UCSD-AML1 (cell line): ENCODE measurements around the gene ZNF45.
"Not testable (repeated sequence)": the region's sequence is repeated elsewhere in the genome, so short reads cannot be mapped to it uniquely, and the experiment has no call there.

Experiments
- DNase-seq: peaks from one replicate; lab custom pipeline; 2025; ENCODE audit not compliant: unreplicated experiment; lab: John Stamatoyannopoulos, UW

The ZNF45 gene

GRCh38 chr19:43934985-43935708, at the start of gene ZNF45:
Gene ZNF45 (minus strand): TSS chr19:43935282. CDS start chr19:43922185, 13,097 bp downstream.
- peak; percentile 88 for DNase-seq

DNA sequence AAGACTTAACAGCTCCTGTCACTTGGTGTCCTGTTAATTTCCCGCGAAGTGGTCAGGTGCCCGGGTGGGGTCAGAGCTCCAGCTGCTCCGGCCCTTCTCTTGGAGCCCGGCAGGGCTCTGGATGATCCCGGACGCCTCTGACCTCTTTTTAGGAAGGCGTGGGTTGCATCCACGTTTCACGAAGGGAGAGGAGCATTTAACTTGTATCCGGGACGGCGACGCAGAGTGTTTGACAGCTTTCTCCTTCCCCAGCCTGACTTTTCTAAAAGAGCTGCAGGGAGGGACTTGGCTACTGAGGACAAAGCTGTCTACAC, 49.6 kb upstream of the ZNF45 start:
- DNase-seq, result peak; percentile 37

DNA sequence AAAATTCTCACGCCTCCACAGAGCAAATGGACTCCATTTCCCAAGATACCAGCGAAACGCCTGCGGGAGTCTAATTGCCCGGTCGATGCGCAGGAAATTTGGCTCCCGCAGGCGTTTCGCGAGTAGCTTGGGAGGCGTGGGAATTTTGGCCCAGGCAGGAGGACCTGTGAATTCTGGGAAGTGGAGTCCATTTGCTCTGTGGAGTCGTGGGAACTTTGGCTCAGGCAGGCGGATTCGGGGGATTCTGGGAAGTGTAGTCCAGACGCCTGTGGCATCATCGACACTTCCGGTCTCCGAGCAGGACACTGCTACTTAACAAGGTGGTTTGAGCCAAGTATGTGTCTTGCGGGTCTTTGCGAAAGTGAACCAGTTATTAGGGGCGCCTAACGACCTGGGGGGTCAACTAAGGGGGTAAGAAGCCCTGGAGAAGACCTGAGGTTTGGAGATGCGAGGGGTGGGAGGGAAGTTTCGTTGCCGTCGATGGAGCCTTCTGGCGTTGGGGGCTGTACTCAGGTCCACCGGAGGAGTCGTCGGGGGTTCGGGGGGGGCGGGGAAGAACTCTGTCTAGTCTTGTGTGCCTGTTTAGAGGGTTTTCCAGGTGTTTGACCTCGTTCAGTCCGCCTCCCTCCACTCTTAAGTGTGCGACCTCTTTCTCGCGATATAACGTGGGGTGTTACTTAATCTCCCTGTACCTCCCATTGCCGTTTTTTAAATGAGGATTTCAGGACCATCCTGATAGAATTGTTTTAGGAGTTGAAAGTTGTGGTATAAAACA, 49.0 kb upstream of the ZNF45 start, which contains the start of gene ZNF155:
TSS of gene ZNF155 (plus strand) at position 277 of the 775 bp plus-strand sequence. CDS start 4,356 bp downstream, outside the sequence.
- DNase-seq, result peak; percentile 91

DNA sequence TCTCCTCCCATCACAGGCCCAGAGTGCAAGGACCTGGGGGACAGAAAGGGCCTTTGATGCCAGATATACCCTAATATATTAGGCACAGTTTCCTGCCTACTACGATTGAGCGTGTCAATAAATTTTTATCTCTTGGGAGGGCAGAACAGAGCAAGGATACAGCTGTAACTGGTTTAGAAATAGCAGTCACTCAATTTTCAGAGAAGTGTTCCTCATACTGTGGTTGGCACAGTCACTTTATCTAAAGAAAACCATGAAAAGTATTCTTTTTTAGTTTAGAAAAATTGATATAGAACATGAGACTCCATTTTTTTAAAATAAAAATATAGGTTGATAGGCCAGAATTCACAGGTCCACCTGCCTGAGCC, 48.4 kb upstream of the ZNF45 start:
- no peak for DNase-seq

- DNase-seq, result no peak
Measured at GRCh38 chr19:43976732-43977131, 41.6 kb upstream of the ZNF45 start.

DNA sequence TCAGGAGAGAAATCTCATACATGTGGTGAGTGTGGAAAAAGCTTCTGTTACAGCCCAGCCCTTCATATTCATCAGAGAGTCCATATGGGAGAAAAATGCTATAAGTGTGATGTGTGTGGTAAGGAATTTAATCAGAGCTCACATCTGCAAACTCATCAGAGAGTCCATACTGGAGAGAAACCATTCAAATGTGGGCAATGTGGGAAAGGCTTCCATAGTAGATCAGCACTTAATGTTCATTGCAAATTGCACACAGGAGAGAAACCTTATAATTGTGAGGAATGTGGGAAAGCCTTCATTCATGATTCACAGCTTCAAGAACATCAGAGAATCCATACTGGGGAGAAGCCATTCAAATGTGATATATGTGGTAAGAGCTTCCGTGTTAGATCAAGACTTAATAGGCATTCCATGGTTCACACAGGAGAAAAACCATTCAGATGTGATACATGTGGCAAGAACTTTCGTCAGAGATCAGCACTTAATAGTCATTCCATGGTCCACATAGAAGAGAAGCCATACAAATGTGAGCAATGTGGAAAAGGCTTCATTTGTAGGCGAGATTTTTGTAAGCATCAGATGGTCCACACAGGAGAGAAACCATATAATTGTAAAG, 31.1 kb upstream of the ZNF45 start:
- no peak for DNase-seq

DNA sequence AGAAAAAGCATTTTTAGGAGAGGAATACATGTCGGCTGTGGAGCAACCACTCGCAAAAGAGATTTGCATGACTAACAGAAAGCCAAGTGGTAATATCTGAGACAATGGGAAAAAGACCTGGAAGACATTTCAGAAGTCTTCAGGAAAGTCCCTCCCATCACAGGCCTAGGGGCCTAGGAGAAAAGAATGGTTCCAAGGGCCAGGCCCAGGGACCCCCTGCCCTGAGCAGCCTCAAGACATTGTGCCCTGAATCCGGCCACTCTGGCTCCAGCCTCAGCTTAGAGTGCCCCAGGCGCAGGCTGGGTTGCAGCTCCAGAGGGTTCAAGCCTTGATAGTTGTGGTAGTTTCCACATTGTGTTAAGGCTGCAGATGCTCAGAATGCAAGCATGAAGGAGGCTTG, 25.3 kb upstream of the ZNF45 start:
- no peak for DNase-seq

- DNase-seq, result no peak
Measured at GRCh38 chr19:43957891-43958290, 22.8 kb upstream of the ZNF45 start.

GRCh38 chr19:43956827-43957226, 21.7 kb upstream of the ZNF45 start:
- no peak for DNase-seq

DNA sequence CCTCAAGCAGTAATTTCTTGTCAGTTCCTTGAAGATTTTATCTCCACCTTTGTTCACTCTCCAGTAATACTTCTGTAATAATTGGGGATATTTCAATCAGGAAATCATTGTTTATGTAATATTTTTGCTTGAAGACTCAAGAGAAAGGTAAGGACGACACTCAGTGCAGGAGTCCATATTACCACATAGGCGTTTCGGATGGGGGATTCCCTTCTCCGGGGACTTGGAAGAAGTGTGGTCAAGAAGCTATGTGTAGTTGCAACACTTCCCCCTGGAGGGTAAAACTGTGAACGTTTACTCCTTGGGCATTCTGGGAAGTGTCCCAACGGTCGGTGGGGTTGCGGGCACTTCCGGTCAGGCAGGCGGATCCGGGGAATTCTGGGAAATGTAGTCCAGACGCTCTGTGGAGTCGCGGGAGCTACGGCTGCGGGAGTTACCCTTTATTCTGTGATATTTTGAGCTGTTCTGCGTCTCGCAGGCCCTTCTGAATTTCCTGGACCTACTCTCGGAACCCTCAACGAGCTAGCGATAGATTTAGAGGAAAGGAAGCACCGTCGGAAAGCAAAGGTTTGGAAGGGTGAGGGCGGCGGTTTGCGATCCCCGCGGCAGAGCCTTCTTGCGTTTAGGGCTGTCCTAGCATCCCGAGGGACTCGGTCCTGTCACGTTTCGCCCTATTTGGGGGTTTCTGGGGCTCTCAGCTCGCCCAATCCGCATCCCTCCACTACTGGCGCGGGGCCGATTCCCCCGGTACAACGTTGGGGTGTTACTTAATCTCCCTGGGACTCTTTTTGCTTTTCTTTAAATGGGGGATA, 16.0 kb upstream of the ZNF45 start, which contains the start of gene ZNF221:
TSS of gene ZNF221 (plus strand) at position 395 of the 812 bp plus-strand sequence. CDS start 11,499 bp downstream, outside the sequence.
- peak; percentile 88 for DNase-seq

DNA sequence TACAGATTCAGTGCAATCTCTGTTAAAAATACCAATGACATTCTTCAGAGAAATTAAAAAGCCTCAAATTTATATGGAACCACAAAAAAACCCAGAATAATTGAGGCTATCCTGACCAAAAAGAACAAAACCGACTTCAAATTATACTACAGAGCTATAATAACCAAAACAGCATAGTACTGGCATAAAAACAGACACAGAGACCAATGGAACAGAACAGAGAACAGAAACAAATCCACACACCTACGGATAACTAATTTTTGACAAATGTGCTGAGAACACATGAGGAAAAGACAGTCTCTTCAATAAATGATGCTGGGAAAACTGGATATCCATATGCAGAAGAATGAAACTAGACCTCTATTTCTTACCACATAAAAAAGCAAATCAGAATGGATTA, 14.7 kb upstream of the ZNF45 start:
- DNase-seq, result not testable (repeated sequence)

DNA sequence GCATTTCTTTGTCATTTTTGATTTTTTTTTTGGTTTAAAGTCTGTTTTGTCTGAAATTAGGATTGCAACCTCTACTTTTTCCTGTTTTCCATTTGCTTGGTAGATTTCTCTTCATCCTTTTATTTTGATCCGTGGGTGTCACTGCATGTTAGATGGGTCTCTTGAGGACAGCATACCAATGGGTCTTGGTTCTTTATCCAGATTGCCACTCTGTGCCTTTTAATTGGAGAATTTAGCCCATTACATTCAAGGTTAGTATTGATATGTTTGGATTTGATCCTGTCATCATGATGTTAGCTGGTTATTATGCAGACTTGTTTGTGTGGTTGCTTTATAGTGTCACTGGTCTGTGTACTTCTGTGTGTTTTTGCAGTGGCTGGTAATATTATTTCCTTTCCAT, 12.3 kb upstream of the ZNF45 start:
- DNase-seq, result not testable (repeated sequence)

DNA sequence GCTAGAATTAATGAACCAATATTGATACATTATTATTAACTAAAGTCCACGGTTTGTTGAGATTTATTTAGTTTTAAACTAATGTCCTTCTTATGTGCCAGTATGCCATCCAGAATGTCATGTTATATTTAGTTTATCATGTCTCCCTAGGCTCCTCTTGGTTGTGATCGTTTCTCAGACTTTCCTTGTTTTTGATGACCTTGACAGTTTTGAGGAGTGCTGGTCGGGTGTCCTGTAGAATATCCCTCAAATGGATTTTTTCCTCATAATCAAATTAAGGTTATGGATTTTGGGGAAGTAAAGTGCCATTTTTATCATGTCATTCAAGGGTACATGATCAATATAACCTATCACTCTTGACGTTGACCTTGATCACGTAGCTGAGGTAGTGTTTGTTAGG, 6.1 kb upstream of the ZNF45 start:
- DNase-seq, result no peak

- no peak for DNase-seq
Measured at GRCh38 chr19:43940719-43941118, 5.6 kb upstream of the ZNF45 start.

GRCh38 chr19:43939557-43940260, 4.6 kb upstream of the ZNF45 start:
- no peak for DNase-seq

GRCh38 chr19:43936188-43936587, 1.1 kb upstream of the ZNF45 start:
- DNase-seq, result no peak

DNA sequence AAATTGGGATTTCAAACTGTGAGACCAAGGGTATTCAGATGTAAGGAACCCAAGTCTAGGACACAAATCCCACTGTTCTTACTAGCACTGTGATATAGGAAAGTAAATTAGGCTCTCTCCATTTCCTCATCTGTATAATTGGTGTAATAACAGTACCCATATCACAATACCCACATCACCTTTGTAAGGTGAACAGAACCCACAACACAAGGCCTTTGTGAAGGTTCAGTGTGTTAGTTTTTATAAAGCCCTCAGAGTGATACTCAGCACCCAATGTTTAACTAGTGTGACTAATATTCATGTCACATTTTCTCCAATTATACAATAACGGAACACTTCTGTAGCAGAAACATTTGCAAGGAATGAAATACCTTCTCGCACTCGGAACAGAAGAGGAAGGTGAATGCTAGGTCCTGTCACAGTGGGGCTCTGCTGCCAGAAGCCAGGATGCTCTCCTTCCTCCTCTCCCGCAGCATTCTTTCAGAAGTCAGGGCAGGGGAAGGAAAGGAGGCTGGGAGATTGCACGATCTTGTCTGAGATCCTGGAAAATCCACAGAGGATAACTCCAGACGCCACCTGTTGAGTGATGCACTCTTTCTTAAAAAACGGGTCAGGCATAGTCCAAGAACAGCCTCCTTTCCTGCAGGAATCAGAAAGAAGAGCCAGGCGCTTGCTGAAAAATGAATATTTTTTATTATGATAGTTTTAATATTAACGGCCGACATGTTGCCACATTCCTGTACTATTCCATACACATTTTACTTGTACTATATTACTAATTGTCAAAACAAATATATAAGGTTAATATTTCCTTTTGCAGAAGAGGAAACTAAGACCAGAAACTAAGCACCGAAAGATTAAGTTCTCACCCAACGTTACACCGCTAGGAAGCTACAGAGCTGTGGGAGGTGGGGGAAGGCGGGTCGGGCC, 762 bp downstream of the ZNF45 start:
- DNase-seq, result peak; percentile 10

GRCh38 chr19:43928820-43929219, 6.3 kb downstream of the ZNF45 start:
- DNase-seq, result no peak

DNA sequence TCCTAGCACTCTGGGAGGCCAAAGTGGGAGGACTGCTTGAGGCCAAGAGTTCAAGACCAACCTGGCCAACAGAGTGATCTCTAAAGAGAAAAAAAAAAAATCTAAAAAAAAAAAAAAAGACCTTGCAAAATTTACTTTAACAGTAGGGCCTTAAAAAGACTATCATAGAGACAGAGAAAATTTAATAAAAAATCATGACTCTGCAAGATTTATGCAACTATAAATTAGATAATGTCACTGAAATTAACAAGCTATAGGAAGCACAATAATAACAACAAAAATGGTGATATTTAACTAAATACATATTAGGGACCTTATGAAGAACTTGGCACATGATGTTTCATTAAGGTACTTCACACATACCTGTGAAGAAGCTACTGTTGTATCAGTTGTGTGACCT, 11.2 kb downstream of the ZNF45 start:
- no peak for DNase-seq
